Rectal smooth muscle tissue (tissue), 1 donor: ENCODE results near the gene SLC29A2.
"Not testable (repeated sequence)": the region's sequence is repeated elsewhere in the genome, so short reads cannot be mapped to it uniquely, and the experiment has no call there.

Experiments used
- H3K27ac ChIP-seq: one replicate; pipeline ENCODE4 v1.7.0; 2013; ENCODE audit warnings: low read depth, low read length, inconsistent platforms
- H3K27me3 ChIP-seq: one replicate; pipeline ENCODE4 v1.7.0; 2013; ENCODE audit warnings: low read length; ENCODE audit not compliant: control insufficient read depth, insufficient read depth
- H3K36me3 ChIP-seq: one replicate; pipeline ENCODE4 v1.7.0; 2013; ENCODE audit warnings: low read length; ENCODE audit not compliant: control insufficient read depth, insufficient read depth
- H3K4me1 ChIP-seq: one replicate; pipeline ENCODE4 v1.7.0; 2013; ENCODE audit warnings: low read length; ENCODE audit not compliant: control insufficient read depth, insufficient read depth
- H3K4me3 ChIP-seq: one replicate; pipeline ENCODE4 v1.7.0; 2013; ENCODE audit warnings: low read length
- H3K9ac ChIP-seq: one replicate; pipeline ENCODE4 v1.7.0; 2013; ENCODE audit warnings: low read length

SLC29A2 gene

GRCh38 chr11:66359662-66360087, 11.9 kb downstream of the SLC29A2 start:
- Histone ChIP-seq H3K36me3 (no peaks in the 10 kb centered on the region), H3K4me1 (no peaks in the 10 kb centered on the region), H3K9ac (no peak overlapping the region), H3K27ac (no peak overlapping the region), H3K4me3 (no peak overlapping the region), H3K27me3 (no peaks in the 10 kb centered on the region)

- not testable (repeated sequence) for H3K4me1 ChIP-seq, H3K27ac ChIP-seq, H3K9ac ChIP-seq, H3K27me3 ChIP-seq, H3K36me3 ChIP-seq, H3K4me3 ChIP-seq
These were observed 20.9 kb downstream of the SLC29A2 start for GRCh38 chr11:66350560-66351235.

GRCh38 chr11:66349084-66349386, 22.5 kb downstream of the SLC29A2 start:
- Histone ChIP-seq H3K4me1 (peaks cover 15% of the 10 kb centered on the region), H3K4me3 (peak overlapping the region; percentile 27), H3K27ac (no peak overlapping the region), H3K36me3 (no peaks in the 10 kb centered on the region), H3K27me3 (no peaks in the 10 kb centered on the region), H3K9ac (no peak overlapping the region)

GRCh38 chr11:66347425-66348276, 23.9 kb downstream of the SLC29A2 start, which contains the start of gene B4GAT1:
Gene B4GAT1, minus strand, starts transcription at chr11:66347629. Its CDS starts 84 bp downstream, at chr11:66347545.
- Histone ChIP-seq H3K36me3 (no peaks in the 10 kb centered on the region), H3K9ac (peak within 1 kb of the TSS; percentile 77), H3K4me1 (peaks cover 15% of the 10 kb centered on the region), H3K27ac (peak within 1 kb of the TSS; percentile 91), H3K27me3 (no peaks in the 10 kb centered on the region), H3K4me3 (peak within 1 kb of the TSS; percentile 93)

- peak overlapping the region; percentile 66 for H3K9ac ChIP-seq
- no peaks in the 10 kb centered on the region for H3K27me3 ChIP-seq
- peak overlapping the region; percentile 91 for H3K27ac ChIP-seq
- peaks cover 3% of the 10 kb centered on the region for H3K36me3 ChIP-seq
- peak overlapping the region; percentile 93 for H3K4me3 ChIP-seq
- peaks cover 15% of the 10 kb centered on the region for H3K4me1 ChIP-seq
These were observed 24.8 kb downstream of the SLC29A2 start for GRCh38 chr11:66346476-66347424.

GRCh38 chr11:66345316-66345649, 26.3 kb downstream of the SLC29A2 start:
- H3K27ac ChIP-seq, result peak overlapping the region; percentile 79
- H3K4me1 ChIP-seq, result peaks cover 15% of the 10 kb centered on the region
- no peaks in the 10 kb centered on the region for H3K27me3 ChIP-seq
- peak overlapping the region; percentile 49 for H3K9ac ChIP-seq
- peak overlapping the region; percentile 93 for H3K4me3 ChIP-seq
- peaks cover 18% of the 10 kb centered on the region for H3K36me3 ChIP-seq

- peak within 1 kb of the TSS; percentile 79 for H3K27ac ChIP-seq
- peak within 1 kb of the TSS; percentile 93 for H3K4me3 ChIP-seq
- peaks cover 15% of the 10 kb centered on the region for H3K4me1 ChIP-seq
- H3K27me3 ChIP-seq, result no peaks in the 10 kb centered on the region
- peaks cover 23% of the 10 kb centered on the region for H3K36me3 ChIP-seq
- H3K9ac ChIP-seq, result peak within 1 kb of the TSS; percentile 86
These were observed 26.8 kb downstream of the SLC29A2 start, which contains the start of gene BRMS1 for GRCh38 chr11:66344550-66345315. Gene BRMS1, minus strand, starts transcription at chr11:66345104. Its CDS starts 2,870 bp downstream, at chr11:66342234.

- H3K9ac ChIP-seq, result no peak overlapping the region
- H3K36me3 ChIP-seq, result peaks cover 31% of the 10 kb centered on the region
These were observed 28.4 kb downstream of the SLC29A2 start for GRCh38 chr11:66343176-66343575.

GRCh38 chr11:66341502-66342126, 29.9 kb downstream of the SLC29A2 start:
- peaks cover 17% of the 10 kb centered on the region for H3K4me1 ChIP-seq
- H3K9ac ChIP-seq, result no peak overlapping the region
- H3K4me3 ChIP-seq, result no peak overlapping the region
- peaks cover 40% of the 10 kb centered on the region for H3K36me3 ChIP-seq
- H3K27me3 ChIP-seq, result no peaks in the 10 kb centered on the region
- no peak overlapping the region for H3K27ac ChIP-seq

More at GRCh38 chr11:66343176-66343575, 28.4 kb downstream of the SLC29A2 start:
- no peaks in the 10 kb centered on the region for H3K27me3 ChIP-seq
- H3K27ac ChIP-seq, result no peak overlapping the region
- no peak overlapping the region for H3K4me3 ChIP-seq
- peaks cover 15% of the 10 kb centered on the region for H3K4me1 ChIP-seq

- peaks cover 40% of the 10 kb centered on the region for H3K36me3 ChIP-seq
- no peak overlapping the region for H3K9ac ChIP-seq
- peaks cover 15% of the 10 kb centered on the region for H3K4me1 ChIP-seq
- no peak overlapping the region for H3K27ac ChIP-seq
- H3K4me3 ChIP-seq, result no peak overlapping the region
- no peaks in the 10 kb centered on the region for H3K27me3 ChIP-seq
These were observed 30.7 kb downstream of the SLC29A2 start for GRCh38 chr11:66340596-66341501.
